ENCODE measurements around the gene SHISA7.

The SHISA7 gene

GRCh38 chr19:55462722-55463121 is 19.6 kb upstream of the SHISA7 start:
- in situ Hi-C loops (cut with MboI; ENCODE audit: low sequenced_read_pairs): no loop called here
- peaks cover 26% of the 10 kb centered on the region for H3K4me1 ChIP-seq
- no peak for DNase-seq (ENCODE audit: low spot score in 2 of 2)
- H3K36me3 ChIP-seq (replicated peaks): no peaks in the 10 kb centered on the region
- H3K4me3 ChIP-seq: no peak overlapping the region
- no peaks in the 10 kb centered on the region for H3K27me3 ChIP-seq (ENCODE audit: low read depth)
- H3K9me3 ChIP-seq: no peaks in the 10 kb centered on the region

GRCh38 chr19:55461974-55462626 is 19.0 kb upstream of the SHISA7 start:
- H3K27me3 ChIP-seq (ENCODE audit: low read depth): no peaks in the 10 kb centered on the region
- DNase-seq (ENCODE audit: low spot score in 2 of 2): peak in 1 of 2 experiments; percentile 61
- in situ Hi-C loops (cut with MboI; ENCODE audit: low sequenced_read_pairs): no loop called here

GRCh38 chr19:55461259-55461973 is 18.3 kb upstream of the SHISA7 start, which contains the start of gene ISOC2:
Gene ISOC2, minus strand, starts transcription at chr19:55461642. Its CDS starts 5,156 bp downstream, at chr19:55456486.
- Histone ChIP-seq H3K4me3 (peak within 1 kb of the TSS; percentile 64), H3K9me3 (no peaks in the 10 kb centered on the region), H3K27me3 (ENCODE audit: low read depth) (no peaks in the 10 kb centered on the region), H3K4me1 (peaks cover 26% of the 10 kb centered on the region), H3K36me3 (replicated peaks) (no peaks in the 10 kb centered on the region)
- peak; percentile 99 to 100 for DNase-seq (ENCODE audit: low spot score in 2 of 2)
- in situ Hi-C loops (cut with MboI; ENCODE audit: low sequenced_read_pairs): no loop called here

More at GRCh38 chr19:55461974-55462626, 19.0 kb upstream of the SHISA7 start:
- Histone ChIP-seq H3K36me3 (replicated peaks) (no peaks in the 10 kb centered on the region), H3K4me3 (peak overlapping the region; percentile 32), H3K9me3 (no peaks in the 10 kb centered on the region), H3K4me1 (peaks cover 26% of the 10 kb centered on the region)

- H3K27me3 ChIP-seq (ENCODE audit: low read depth): no peaks in the 10 kb centered on the region
- H3K9me3 ChIP-seq: no peaks in the 10 kb centered on the region
- H3K36me3 ChIP-seq (replicated peaks): no peaks in the 10 kb centered on the region
- in situ Hi-C loops (cut with MboI; ENCODE audit: low sequenced_read_pairs): no loop called here
- H3K4me3 ChIP-seq: peak overlapping the region; percentile 64
- H3K4me1 ChIP-seq: peaks cover 26% of the 10 kb centered on the region
- DNase-seq (ENCODE audit: low spot score in 2 of 2): peak; percentile 91 to 97
Measured at GRCh38 chr19:55460670-55461258, 17.7 kb upstream of the SHISA7 start.

GRCh38 chr19:55459950-55460657 is 17.0 kb upstream of the SHISA7 start:
- in situ Hi-C loops (cut with MboI; ENCODE audit: low sequenced_read_pairs): no loop called here
- Histone ChIP-seq H3K4me1 (peaks cover 26% of the 10 kb centered on the region), H3K4me3 (peak overlapping the region; percentile 64), H3K9me3 (no peaks in the 10 kb centered on the region), H3K27me3 (ENCODE audit: low read depth) (no peaks in the 10 kb centered on the region), H3K36me3 (replicated peaks) (peaks cover 5% of the 10 kb centered on the region; the same call in 1 of the 2 replicates)
- DNase-seq (ENCODE audit: low spot score in 2 of 2): peak in 1 of 2 experiments; percentile 51

- H3K9me3 ChIP-seq: no peaks in the 10 kb centered on the region
- H3K4me3 ChIP-seq: peak overlapping the region; percentile 6; the same call in 1 of the 2 replicates
- peaks cover 26% of the 10 kb centered on the region for H3K4me1 ChIP-seq
- no peaks in the 10 kb centered on the region for H3K27me3 ChIP-seq (ENCODE audit: low read depth)
- in situ Hi-C loops (cut with MboI; ENCODE audit: low sequenced_read_pairs): no loop called here
- H3K36me3 ChIP-seq (replicated peaks): peaks cover 5% of the 10 kb centered on the region; the same call in 1 of the 2 replicates
- peak; percentile 68 to 73 for DNase-seq (ENCODE audit: low spot score in 2 of 2)
Measured at GRCh38 chr19:55459551-55459949, 16.4 kb upstream of the SHISA7 start.

- in situ Hi-C loops (cut with MboI; ENCODE audit: low sequenced_read_pairs): no loop called here
- no peaks in the 10 kb centered on the region for H3K9me3 ChIP-seq
- H3K4me1 ChIP-seq: peaks cover 26% of the 10 kb centered on the region
Measured at GRCh38 chr19:55457683-55458457, 14.8 kb upstream of the SHISA7 start.

GRCh38 chr19:55456347-55456746 is 13.2 kb upstream of the SHISA7 start:
- no peak for DNase-seq (ENCODE audit: low spot score in 2 of 2)
- Histone ChIP-seq H3K9me3 (no peaks in the 10 kb centered on the region), H3K36me3 (replicated peaks) (peaks cover 8% of the 10 kb centered on the region; the same call in 1 of the 2 replicates), H3K27me3 (ENCODE audit: low read depth) (peaks cover 9% of the 10 kb centered on the region), H3K4me1 (peaks cover 22% of the 10 kb centered on the region), H3K4me3 (no peak overlapping the region)
- in situ Hi-C loops (cut with MboI; ENCODE audit: low sequenced_read_pairs): no loop called here

More at GRCh38 chr19:55457683-55458457, 14.8 kb upstream of the SHISA7 start:
- no peak for DNase-seq (ENCODE audit: low spot score in 2 of 2)
- H3K4me3 ChIP-seq: no peak overlapping the region
- peaks cover 8% of the 10 kb centered on the region; the same call in 1 of the 2 replicates for H3K36me3 ChIP-seq (replicated peaks)
- no peaks in the 10 kb centered on the region for H3K27me3 ChIP-seq (ENCODE audit: low read depth)

GRCh38 chr19:55455576-55456235 is 12.6 kb upstream of the SHISA7 start:
- no peak overlapping the region for H3K4me3 ChIP-seq
- in situ Hi-C loops (cut with MboI; ENCODE audit: low sequenced_read_pairs): no loop called here
- H3K4me1 ChIP-seq: peaks cover 20% of the 10 kb centered on the region

GRCh38 chr19:55454787-55455243 is 11.7 kb upstream of the SHISA7 start:
- Histone ChIP-seq H3K9me3 (no peaks in the 10 kb centered on the region), H3K4me3 (no peak overlapping the region), H3K27me3 (ENCODE audit: low read depth) (peaks cover 12% of the 10 kb centered on the region), H3K36me3 (replicated peaks) (peaks cover 8% of the 10 kb centered on the region; the same call in 1 of the 2 replicates), H3K4me1 (peaks cover 14% of the 10 kb centered on the region)
- in situ Hi-C loops (cut with MboI; ENCODE audit: low sequenced_read_pairs): no loop called here
- DNase-seq (ENCODE audit: low spot score in 2 of 2): peak in 1 of 2 experiments; percentile 71

More at GRCh38 chr19:55455576-55456235, 12.6 kb upstream of the SHISA7 start:
- peaks cover 12% of the 10 kb centered on the region for H3K27me3 ChIP-seq (ENCODE audit: low read depth)
- no peak for DNase-seq (ENCODE audit: low spot score in 2 of 2)
- peaks cover 8% of the 10 kb centered on the region; the same call in 1 of the 2 replicates for H3K36me3 ChIP-seq (replicated peaks)
- H3K9me3 ChIP-seq: no peaks in the 10 kb centered on the region

GRCh38 chr19:55453511-55454260 is 10.6 kb upstream of the SHISA7 start:
- no peak overlapping the region for H3K4me3 ChIP-seq
- no peak for DNase-seq (ENCODE audit: low spot score in 2 of 2)
- in situ Hi-C loops (cut with MboI; ENCODE audit: low sequenced_read_pairs): no loop called here
- H3K9me3 ChIP-seq: no peaks in the 10 kb centered on the region
- peaks cover 3% of the 10 kb centered on the region for H3K4me1 ChIP-seq
- peaks cover 19% of the 10 kb centered on the region for H3K27me3 ChIP-seq (ENCODE audit: low read depth)
- peaks cover 8% of the 10 kb centered on the region; the same call in 1 of the 2 replicates for H3K36me3 ChIP-seq (replicated peaks)
